Peyer's patch (tissue), 4 donors: ENCODE measurements around the gene NETO2.

Experiments used
- POLR2A ChIP-seq, 2 donors: fragments of 450-650 bp; IDR thresholded peaks; one replicate each; pipeline ENCODE4 v1.5.1; 2017; ENCODE audit warnings: antibody characterized with exemption in 2 of 2, mild to moderate bottlenecking in 2 of 2, moderate library complexity in 2 of 2
- TF ChIP-seq, protein P1 (sequence below), 6 experiments: fragments of 450-650 bp in 4 of 6; fragments of 200-600 bp in 2 of 6; sonication (generic) in 1 of 6; IDR thresholded peaks; one replicate each; pipeline ENCODE4 v1.5.1; 2017 to 2019; ENCODE audit warnings: antibody characterized with exemption in 6 of 6, mild to moderate bottlenecking in 3 of 6, moderate library complexity in 1 of 6

DNA sequence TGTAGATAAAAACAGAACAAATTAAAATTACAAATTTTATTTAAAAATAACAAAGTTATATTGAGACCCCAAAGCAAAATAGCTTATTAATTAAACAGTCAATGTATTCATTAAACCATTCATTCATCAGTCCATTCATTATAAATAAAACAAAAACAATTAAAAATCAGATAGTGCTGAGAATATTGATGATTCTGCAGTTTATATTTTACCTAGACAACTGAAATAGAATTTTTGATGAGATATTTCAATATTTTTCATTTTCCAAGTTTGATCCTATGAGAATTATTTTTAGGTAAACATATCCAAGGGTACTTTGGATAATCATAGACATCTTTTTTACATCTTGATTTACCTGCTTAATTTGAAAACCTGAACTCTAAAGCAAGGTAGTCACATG lies 15.2 kb upstream of the NETO2 start:
- TF ChIP-seq, protein P1, sequence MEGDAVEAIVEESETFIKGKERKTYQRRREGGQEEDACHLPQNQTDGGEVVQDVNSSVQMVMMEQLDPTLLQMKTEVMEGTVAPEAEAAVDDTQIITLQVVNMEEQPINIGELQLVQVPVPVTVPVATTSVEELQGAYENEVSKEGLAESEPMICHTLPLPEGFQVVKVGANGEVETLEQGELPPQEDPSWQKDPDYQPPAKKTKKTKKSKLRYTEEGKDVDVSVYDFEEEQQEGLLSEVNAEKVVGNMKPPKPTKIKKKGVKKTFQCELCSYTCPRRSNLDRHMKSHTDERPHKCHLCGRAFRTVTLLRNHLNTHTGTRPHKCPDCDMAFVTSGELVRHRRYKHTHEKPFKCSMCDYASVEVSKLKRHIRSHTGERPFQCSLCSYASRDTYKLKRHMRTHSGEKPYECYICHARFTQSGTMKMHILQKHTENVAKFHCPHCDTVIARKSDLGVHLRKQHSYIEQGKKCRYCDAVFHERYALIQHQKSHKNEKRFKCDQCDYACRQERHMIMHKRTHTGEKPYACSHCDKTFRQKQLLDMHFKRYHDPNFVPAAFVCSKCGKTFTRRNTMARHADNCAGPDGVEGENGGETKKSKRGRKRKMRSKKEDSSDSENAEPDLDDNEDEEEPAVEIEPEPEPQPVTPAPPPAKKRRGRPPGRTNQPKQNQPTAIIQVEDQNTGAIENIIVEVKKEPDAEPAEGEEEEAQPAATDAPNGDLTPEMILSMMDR (IDR thresholded peaks at IDR 0.05), result no peak
- no peak for TF ChIP-seq POLR2A (IDR thresholded peaks at IDR 0.05)
